GM13976 (cell line): ENCODE data around the gene RIN3.
A peak's percentile ranks its signal among the peaks of the same experiment; 100 is the strongest.

Source experiments
- DNase-seq: peaks from one replicate; pipeline ENCODE4 v3.0.0; 2012; ENCODE audit warnings: low spot score
- CTCF ChIP-seq: IDR thresholded peaks from 2 replicates; pipeline ENCODE4 v1.5.1; 2012; ENCODE audit warnings: borderline replicate concordance, mild to moderate bottlenecking; ENCODE audit not compliant: insufficient read depth; ENCODE audit errors: extremely low read depth, missing control alignments, control extremely low read depth
- in situ Hi-C: fragments of 300-500 bp; cut with MboI; formaldehyde crosslinking; loops from one replicate; pipeline ENCODE4 v1.12.0; 2022; ENCODE audit warnings: low sequenced_read_pairs, mixed read lengths, inconsistent platforms; ENCODE audit not compliant: unreplicated experiment

The RIN3 gene

GRCh38 chr14:92683041-92683440 is 169.5 kb downstream of the RIN3 start:
- no peak for TF ChIP-seq CTCF
- DNase-seq, result no peak
- in situ Hi-C loops, result loop anchor here (25.0 kb wide), 1 partner anchor 546 kb away; no protein-coding TSS in a partner anchor

GRCh38 chr14:92684801-92685560 is 171.4 kb downstream of the RIN3 start:
- no peak for TF ChIP-seq CTCF
- in situ Hi-C loops, result loop anchor here (25.0 kb wide), 1 partner anchor 548 kb away; no protein-coding TSS in a partner anchor
- no peak for DNase-seq

- in situ Hi-C loops, result loop anchor here (25.0 kb wide), 1 partner anchor 549 kb away; no protein-coding TSS in a partner anchor
- no peak for TF ChIP-seq CTCF
- no peak for DNase-seq
Measured at GRCh38 chr14:92685784-92686355, 172.3 kb downstream of the RIN3 start.

- no peak for TF ChIP-seq CTCF
- in situ Hi-C loops, result loop anchor here (25.0 kb wide), 1 partner anchor 549 kb away; no protein-coding TSS in a partner anchor
Measured at GRCh38 chr14:92686411-92686899, 172.9 kb downstream of the RIN3 start.

GRCh38 chr14:92686900-92687427 is 173.4 kb downstream of the RIN3 start:
- peak; percentile 84 for DNase-seq
- in situ Hi-C loops, result loop anchor here (25.0 kb wide), 1 partner anchor 550 kb away; no protein-coding TSS in a partner anchor
- peak; percentile 100 for TF ChIP-seq CTCF

More at GRCh38 chr14:92686411-92686899, 172.9 kb downstream of the RIN3 start:
- DNase-seq, result no peak

GRCh38 chr14:92687681-92688433 is 174.3 kb downstream of the RIN3 start:
- no peak for TF ChIP-seq CTCF
- in situ Hi-C loops, result loop anchor here (25.0 kb wide), 1 partner anchor 551 kb away; no protein-coding TSS in a partner anchor
- no peak for DNase-seq
